Loucy (cell line): ENCODE measurements around the gene SUPV3L1.

ENCODE experiments used
- EZH2phosphoT487 ChIP-seq: fragments of 200-600 bp; IDR thresholded peaks from 2 replicates; pipeline ENCODE4 v1.6.1; 2018; ENCODE audit warnings: antibody characterized with exemption, mild to moderate bottlenecking, moderate library complexity, borderline replicate concordance
- TF ChIP-seq, protein P1 (sequence below): fragments of 200-600 bp; sonication (generic); conservative IDR thresholded peaks from 2 replicates; pipeline ENCODE4 v1.5.1; 2014; ENCODE audit warnings: mild to moderate bottlenecking, antibody characterized with exemption, low read length

DNA sequence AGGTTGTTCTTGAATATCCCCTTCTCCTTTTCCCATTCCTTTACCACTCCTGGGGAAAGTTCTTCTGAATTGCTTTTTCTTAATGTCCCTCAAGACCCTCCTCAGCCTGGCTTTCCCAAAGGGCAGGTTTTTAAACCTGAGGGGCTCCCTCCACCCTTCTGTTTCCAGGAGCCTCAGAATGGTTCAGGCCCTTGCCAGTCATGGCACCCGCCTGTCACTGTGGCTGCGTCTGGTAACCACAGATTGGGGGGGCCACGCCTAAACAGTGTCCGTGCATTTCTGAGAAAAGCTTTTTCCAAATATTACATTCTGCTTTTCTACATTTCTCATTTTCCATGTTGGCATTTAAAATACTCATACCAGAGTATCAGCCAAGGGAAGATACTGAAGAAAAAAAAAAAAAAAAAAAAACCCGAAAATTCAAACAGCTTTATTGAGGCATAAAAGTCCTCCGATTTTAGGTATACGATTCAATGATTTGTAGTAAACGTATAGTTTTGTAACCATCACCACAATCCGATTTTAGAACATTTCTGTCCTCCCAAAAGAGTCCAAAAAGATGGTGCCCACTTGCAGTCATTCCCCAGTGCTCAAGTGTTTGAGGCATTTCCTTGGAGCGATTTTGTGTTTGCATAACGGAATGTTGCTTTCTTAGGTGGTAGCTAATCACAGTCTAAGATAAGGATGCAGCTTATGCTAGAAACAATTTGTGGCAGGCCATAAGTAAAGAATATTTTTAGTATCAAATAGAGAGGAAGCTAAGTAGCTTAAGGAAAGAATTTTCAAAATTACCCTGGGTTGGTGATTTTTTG is 62.2 kb downstream of the SUPV3L1 start:
- TF ChIP-seq, protein P1, sequence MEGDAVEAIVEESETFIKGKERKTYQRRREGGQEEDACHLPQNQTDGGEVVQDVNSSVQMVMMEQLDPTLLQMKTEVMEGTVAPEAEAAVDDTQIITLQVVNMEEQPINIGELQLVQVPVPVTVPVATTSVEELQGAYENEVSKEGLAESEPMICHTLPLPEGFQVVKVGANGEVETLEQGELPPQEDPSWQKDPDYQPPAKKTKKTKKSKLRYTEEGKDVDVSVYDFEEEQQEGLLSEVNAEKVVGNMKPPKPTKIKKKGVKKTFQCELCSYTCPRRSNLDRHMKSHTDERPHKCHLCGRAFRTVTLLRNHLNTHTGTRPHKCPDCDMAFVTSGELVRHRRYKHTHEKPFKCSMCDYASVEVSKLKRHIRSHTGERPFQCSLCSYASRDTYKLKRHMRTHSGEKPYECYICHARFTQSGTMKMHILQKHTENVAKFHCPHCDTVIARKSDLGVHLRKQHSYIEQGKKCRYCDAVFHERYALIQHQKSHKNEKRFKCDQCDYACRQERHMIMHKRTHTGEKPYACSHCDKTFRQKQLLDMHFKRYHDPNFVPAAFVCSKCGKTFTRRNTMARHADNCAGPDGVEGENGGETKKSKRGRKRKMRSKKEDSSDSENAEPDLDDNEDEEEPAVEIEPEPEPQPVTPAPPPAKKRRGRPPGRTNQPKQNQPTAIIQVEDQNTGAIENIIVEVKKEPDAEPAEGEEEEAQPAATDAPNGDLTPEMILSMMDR: no peak
- no peak for TF ChIP-seq EZH2phosphoT487
